ENCODE results near the gene STX16.

- TF ChIP-seq JUND (IDR thresholded peaks at IDR 0.05; ENCODE audit: borderline replicate concordance, low read depth, low read length) (no peak), JUND (tag; IDR thresholded peaks at IDR 0.05; ENCODE audit: borderline replicate concordance, low read depth, low read length) (no peak), ELK1 (CRISPR knock-in tag; IDR thresholded peaks at IDR 0.05) (no peak), SIN3A (IDR thresholded peaks at IDR 0.05; ENCODE audit: borderline replicate concordance in 2 of 2, control insufficient read depth in 1 of 2, low read depth in 2 of 2, low read length in 2 of 2) (no peak), BMI1 (IDR thresholded peaks at IDR 0.05; ENCODE audit: low read length) (no peak), RBM39 (optimal IDR thresholded peaks at IDR 0.05; ENCODE audit: low read depth, low read length) (no peak), HDAC6 (IDR thresholded peaks at IDR 0.05; ENCODE audit: low read depth, low read length) (no peak), ZBTB11 (CRISPR knock-in tag; IDR thresholded peaks at IDR 0.05) (no peak), CREB1 (IDR thresholded peaks at IDR 0.05) (no peak), CREB1 (CRISPR knock-in tag; IDR thresholded peaks at IDR 0.05) (no peak), POLR2A (conservative IDR thresholded peaks at IDR 0.05) (no peak), ZNF780A (CRISPR knock-in tag; IDR thresholded peaks at IDR 0.05) (no peak), RAD21 (CRISPR knock-in tag; conservative IDR thresholded peaks at IDR 0.05 in 1 of 2, IDR thresholded peaks at IDR 0.05 in 1 of 2) (no peak), ETS2 (tag; IDR thresholded peaks at IDR 0.05; ENCODE audit: borderline replicate concordance, poor library complexity, severe bottlenecking) (no peak), TCF3 (CRISPR knock-in tag; IDR thresholded peaks at IDR 0.05) (no peak)
- TF ChIP-seq, protein P1, sequence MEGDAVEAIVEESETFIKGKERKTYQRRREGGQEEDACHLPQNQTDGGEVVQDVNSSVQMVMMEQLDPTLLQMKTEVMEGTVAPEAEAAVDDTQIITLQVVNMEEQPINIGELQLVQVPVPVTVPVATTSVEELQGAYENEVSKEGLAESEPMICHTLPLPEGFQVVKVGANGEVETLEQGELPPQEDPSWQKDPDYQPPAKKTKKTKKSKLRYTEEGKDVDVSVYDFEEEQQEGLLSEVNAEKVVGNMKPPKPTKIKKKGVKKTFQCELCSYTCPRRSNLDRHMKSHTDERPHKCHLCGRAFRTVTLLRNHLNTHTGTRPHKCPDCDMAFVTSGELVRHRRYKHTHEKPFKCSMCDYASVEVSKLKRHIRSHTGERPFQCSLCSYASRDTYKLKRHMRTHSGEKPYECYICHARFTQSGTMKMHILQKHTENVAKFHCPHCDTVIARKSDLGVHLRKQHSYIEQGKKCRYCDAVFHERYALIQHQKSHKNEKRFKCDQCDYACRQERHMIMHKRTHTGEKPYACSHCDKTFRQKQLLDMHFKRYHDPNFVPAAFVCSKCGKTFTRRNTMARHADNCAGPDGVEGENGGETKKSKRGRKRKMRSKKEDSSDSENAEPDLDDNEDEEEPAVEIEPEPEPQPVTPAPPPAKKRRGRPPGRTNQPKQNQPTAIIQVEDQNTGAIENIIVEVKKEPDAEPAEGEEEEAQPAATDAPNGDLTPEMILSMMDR (IDR thresholded peaks at IDR 0.05 in 2 of 3, conservative IDR thresholded peaks at IDR 0.05 in 1 of 3; ENCODE audit: insufficient read depth in 2 of 3, low read depth in 1 of 3, low read length in 3 of 3), result no peak
Measured at GRCh38 chr20:58608096-58608840, 42.8 kb upstream of the STX16 start.
